ENCODE measurements around the gene ACOXL.

DNA sequence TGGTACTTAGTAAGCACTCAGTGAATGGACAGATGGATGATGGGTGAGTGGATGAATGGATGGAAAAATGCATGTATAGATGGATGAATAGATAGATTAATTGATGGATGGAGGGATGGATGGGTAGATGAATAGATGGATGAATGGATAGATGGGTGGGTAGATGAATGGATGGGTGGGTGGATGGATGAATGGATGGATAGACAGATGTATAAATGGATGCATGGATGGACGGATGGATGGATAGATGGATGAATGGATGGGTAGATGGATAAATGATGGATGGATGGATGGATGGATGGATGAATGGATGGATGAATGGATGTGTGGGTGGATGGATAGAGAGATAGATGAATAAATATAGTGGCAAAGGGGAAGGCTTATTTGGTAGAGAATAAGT is 83.6 kb downstream of the ACOXL start:
- TF ChIP-seq CTCF (IDR thresholded peaks at IDR 0.05) (no peak), EP300 (IDR thresholded peaks at IDR 0.05) (no peak)

All from ovary (tissue), 3 donors.